ENCODE data around the gene ELMOD3.

- TF ChIP-seq CTCF (conservative IDR thresholded peaks at IDR 0.05) (no peak), EZH2 (IDR thresholded peaks at IDR 0.05; ENCODE audit: low read depth) (no peak)
These were observed 29.7 kb upstream of the ELMOD3 start for GRCh38 chr2:85324639-85325465.
